GM12872 (cell line): ENCODE data around the gene ARHGAP26.

Experiments used
- CTCF ChIP-seq: IDR thresholded peaks from 3 replicates; pipeline ENCODE4 v1.5.1; 2011; ENCODE audit warnings: low read depth, mild to moderate bottlenecking, low read length, moderate library complexity; ENCODE audit not compliant: insufficient read depth

The ARHGAP26 gene

GRCh38 chr5:142969186-142969585 lies 199.0 kb downstream of the ARHGAP26 start:
- TF ChIP-seq CTCF = no peak

DNA sequence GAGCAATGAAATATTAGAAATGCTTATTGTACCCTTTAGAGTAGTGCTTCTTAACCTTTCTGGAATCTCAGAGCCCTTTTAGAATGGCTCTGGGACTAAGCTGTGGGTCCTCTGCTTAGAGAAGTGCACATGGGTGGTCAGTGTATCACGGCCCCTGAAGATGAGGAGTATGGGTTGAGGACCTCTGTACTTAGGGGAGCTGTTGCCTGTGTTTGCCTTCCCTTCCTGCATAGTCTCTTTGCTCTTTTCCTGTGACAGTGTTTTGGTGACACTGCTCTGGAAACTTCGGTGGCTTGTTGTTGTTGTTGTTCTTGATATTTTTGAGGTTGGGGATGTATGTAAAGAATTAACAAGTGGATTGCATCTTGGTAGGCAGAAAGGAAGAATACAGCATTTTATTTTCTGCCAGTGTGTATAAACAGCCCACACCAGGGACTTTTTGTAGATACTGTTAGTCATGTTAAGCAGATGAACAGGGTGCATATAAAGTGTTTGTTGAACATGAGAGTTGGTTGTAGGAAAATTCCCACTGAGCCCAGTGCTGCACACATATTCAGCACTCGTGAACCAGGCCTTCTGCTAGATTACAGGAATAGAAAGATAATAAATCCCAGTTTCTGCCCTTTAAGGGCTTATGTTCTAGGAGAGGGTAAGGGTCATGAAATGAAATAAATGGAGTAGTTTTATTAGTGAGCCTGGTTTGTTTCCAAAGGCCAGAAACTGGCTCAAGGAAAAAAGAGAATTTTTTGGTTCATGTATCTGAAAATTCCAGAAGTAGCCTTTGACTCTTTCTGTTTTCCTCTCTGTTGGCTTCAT lies 199.7 kb downstream of the ARHGAP26 start:
- TF ChIP-seq CTCF = no peak

- TF ChIP-seq CTCF = no peak
These were observed 200.4 kb downstream of the ARHGAP26 start for GRCh38 chr5:142970440-142971030.

DNA sequence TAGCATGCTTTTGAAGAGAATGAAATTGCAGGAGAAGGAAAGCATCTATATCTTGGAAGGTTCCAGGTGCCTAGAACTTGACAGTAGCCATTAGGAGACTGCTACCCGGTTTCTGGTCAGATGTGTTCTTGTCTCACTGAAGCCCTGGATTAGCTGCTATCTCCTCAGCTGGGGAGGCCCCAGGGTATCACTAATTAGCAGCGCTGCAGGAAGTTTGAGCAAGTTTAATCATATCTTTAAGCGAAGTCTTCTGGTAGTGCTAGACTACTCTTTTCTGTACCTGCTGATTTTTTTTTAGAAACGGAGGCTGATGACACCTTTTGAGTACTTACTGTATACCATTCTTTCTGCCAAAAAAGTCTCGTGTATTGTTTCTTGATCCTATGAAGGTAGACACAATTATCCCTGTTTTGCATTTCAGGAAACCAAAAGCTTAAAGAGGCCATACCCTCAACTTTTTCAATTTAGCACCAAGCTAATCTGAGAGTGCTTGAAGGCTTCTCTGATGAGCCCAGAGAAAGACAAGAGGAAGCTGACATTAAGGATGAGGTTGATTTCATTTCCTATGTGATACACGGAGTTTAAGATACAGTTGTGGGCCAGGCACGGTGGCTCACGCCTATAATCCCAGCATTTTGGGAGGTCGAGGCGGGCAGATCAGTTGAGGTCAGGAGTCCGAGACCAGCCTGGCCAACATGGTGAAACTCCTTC lies 201.3 kb downstream of the ARHGAP26 start:
- no peak for TF ChIP-seq CTCF

DNA sequence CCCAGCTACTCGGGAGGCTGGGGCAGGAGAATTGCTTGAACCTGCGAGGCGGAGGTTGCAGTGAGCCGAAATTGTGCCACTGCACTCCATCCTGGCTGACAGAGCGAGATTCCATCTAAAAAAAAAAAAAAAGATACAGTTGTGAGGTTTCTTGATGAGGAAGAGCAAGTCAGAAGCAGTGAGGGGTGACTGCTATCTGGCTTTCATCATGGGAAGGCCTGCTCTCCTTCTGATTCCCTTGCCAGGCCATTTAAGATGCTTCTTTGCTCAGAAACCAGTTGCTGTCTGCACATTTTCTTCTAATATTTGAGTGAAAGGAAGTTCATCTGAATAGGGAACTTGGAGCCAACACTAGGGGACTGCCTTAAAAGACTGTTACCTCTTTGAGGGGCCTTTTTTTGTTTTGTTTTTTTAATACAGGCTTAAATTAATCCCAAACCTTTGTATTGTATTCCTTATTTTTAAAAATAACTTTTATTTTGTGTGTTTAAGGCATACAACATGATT lies 201.9 kb downstream of the ARHGAP26 start:
- no peak for TF ChIP-seq CTCF

DNA sequence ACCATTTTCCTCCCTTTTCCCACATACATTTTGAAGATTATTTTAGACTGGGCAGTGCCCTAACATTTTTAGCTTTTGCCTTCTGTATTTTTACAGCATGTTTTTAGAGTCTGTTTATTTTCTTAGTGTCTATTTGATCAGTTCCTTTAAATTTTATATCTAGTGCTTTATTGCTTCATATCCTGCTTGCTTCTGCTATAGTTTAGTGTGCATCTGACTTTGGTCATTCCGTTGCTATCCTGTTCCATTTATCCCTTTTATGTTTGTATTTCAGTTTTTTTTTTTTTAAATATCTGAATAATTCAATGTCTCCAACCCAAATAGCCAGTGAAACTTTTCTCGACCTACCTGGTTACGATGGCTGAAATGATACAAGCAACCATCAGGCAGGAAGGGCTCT lies 203.8 kb downstream of the ARHGAP26 start:
- no peak for TF ChIP-seq CTCF

DNA sequence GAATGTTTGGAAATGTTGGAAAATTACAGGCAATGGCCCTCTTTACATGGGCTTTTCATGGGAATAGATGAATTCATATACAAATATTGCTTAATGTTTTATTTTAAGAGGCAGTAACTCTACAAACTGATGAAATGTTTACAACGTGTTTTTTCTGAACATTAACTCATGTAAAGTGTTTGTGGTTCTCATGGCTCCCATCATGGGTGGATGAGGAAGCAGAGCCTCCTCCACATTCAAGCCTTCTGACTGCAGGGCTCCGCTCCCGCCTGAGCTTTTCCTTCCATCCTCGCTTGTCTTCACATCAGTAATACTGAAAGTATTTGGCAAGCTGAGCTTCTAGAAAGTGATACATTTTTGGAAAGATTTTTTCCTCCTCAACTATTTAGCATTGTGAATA lies 204.2 kb downstream of the ARHGAP26 start:
- TF ChIP-seq CTCF = no peak
